ENCODE results near the gene ZNF592. TPM values are rescaled to one million over a fixed set of nuclear protein-coding genes. Genes with fewer than 3 reads are reported as not detected.

The ZNF592 gene
- total and polyA plus RNA-seq, 2 of the 13 experiments (the other 11 are each of a cell fraction or from before 2014, with no cell fraction given): 8.2 to 9.8 TPM

- peak; percentile 68; the same call in 1 of the 2 replicates for TF ChIP-seq AHDC1 (CRISPR knock-in tag; IDR thresholded peaks at IDR 0.05; ENCODE audit: borderline replicate concordance)
- no peak for TF ChIP-seq ZNF281 (CRISPR knock-in tag; IDR thresholded peaks at IDR 0.05; ENCODE audit: borderline replicate concordance)
- TF ChIP-seq PHF20 (CRISPR knock-in tag; IDR thresholded peaks at IDR 0.05): peak; percentile 6; the same call in 1 of the 2 replicates
- no peak for TF ChIP-seq STAT5B (CRISPR knock-in tag; IDR thresholded peaks at IDR 0.05)
- TF ChIP-seq NFYB (CRISPR knock-in tag; IDR thresholded peaks at IDR 0.05): no peak
- no peak for TF ChIP-seq ZNF740 (CRISPR knock-in tag; IDR thresholded peaks at IDR 0.05)
- no peak for TF ChIP-seq FUBP1 (CRISPR knock-in tag; IDR thresholded peaks at IDR 0.05; ENCODE audit: borderline replicate concordance)
- no peak for TF ChIP-seq ADNP (CRISPR knock-in tag; IDR thresholded peaks at IDR 0.05)
- TF ChIP-seq SNAI1 (CRISPR knock-in tag; IDR thresholded peaks at IDR 0.05; ENCODE audit: borderline replicate concordance): no peak
- TF ChIP-seq HNF1B (CRISPR knock-in tag; IDR thresholded peaks at IDR 0.05): no peak
- no peak for TF ChIP-seq ZNF224 (CRISPR knock-in tag; IDR thresholded peaks at IDR 0.05)
- TF ChIP-seq ZNF44 (CRISPR knock-in tag; IDR thresholded peaks at IDR 0.05): no peak
- TF ChIP-seq ZFP36L2 (CRISPR knock-in tag; IDR thresholded peaks at IDR 0.05): no peak
These were observed 96.6 kb downstream of the ZNF592 start (continued) for GRCh38 chr15:84844964-84845363.
